Fibroblast of lung (primary cell): Measurements from ENCODE around the gene SAA1.

Source experiments
- CTCF ChIP-seq, 2 donors: IDR thresholded peaks in 1 of 2; conservative IDR thresholded peaks in 1 of 2; 1 replicate in 1 of 2; 2 replicates in 1 of 2; pipeline ENCODE4 v1.5.1; 2011 to 2012; ENCODE audit warnings: low read length in 2 of 2, control low read depth in 1 of 2, inconsistent platforms in 1 of 2, low read depth in 1 of 2, mild to moderate bottlenecking in 1 of 2
- EZH2 ChIP-seq: IDR thresholded peaks from 2 replicates; pipeline ENCODE4 v1.5.1; 2012; ENCODE audit warnings: low read length, control low read depth, mild to moderate bottlenecking; ENCODE audit errors: missing control alignments

- TF ChIP-seq CTCF (conservative IDR thresholded peaks at IDR 0.05 in 1 of 2, IDR thresholded peaks at IDR 0.05 in 1 of 2; ENCODE audit: low read depth in 1 of 2, low read length in 2 of 2) (no peak), EZH2 (no peak)
Observed at GRCh38 chr11:18230859-18231258, 35.2 kb upstream of the SAA1 start.
